HG03095 (cell line): ENCODE measurements around the gene CIRBP.

Experiments used
- ATAC-seq: cut with Tn5 transposase; IDR thresholded peaks from one replicate; pipeline ENCODE4 v1.9.1; 2021; ENCODE audit warnings: moderate library complexity; ENCODE audit not compliant: unreplicated experiment

CIRBP gene

GRCh38 chr19:1269065-1269477 is at the start of gene CIRBP:
TSS of gene CIRBP (plus strand) at chr19:1269332. CDS start at chr19:1270934, 1,602 bp downstream.
- peak; percentile 40 for ATAC-seq

- no peak for ATAC-seq
Observed at GRCh38 chr19:1219786-1220476, 49.2 kb upstream of the CIRBP start.

- ATAC-seq, result no peak
Observed at GRCh38 chr19:1220477-1220930, 48.6 kb upstream of the CIRBP start.

- no peak for ATAC-seq
Observed at GRCh38 chr19:1220976-1221903, 47.9 kb upstream of the CIRBP start.

GRCh38 chr19:1221904-1222255 is 47.3 kb upstream of the CIRBP start:
- ATAC-seq, result no peak

GRCh38 chr19:1222394-1222793 is 46.7 kb upstream of the CIRBP start:
- no peak for ATAC-seq

GRCh38 chr19:1223018-1223855 is 45.9 kb upstream of the CIRBP start:
- ATAC-seq, result no peak

GRCh38 chr19:1224047-1224825 is 44.9 kb upstream of the CIRBP start:
- ATAC-seq, result no peak

GRCh38 chr19:1224847-1225246 is 44.3 kb upstream of the CIRBP start:
- ATAC-seq, result no peak

- no peak for ATAC-seq
Observed at GRCh38 chr19:1225440-1226226, 43.5 kb upstream of the CIRBP start.

- no peak for ATAC-seq
Observed at GRCh38 chr19:1226227-1226518, 43.0 kb upstream of the CIRBP start.

GRCh38 chr19:1226522-1227303 is 42.4 kb upstream of the CIRBP start:
- no peak for ATAC-seq

- ATAC-seq, result no peak
Observed at GRCh38 chr19:1227304-1228054, 41.7 kb upstream of the CIRBP start.

- ATAC-seq, result no peak
Observed at GRCh38 chr19:1228161-1228957, 40.8 kb upstream of the CIRBP start.

- no peak for ATAC-seq
Observed at GRCh38 chr19:1229056-1229923, 39.8 kb upstream of the CIRBP start.

GRCh38 chr19:1229924-1230782 is 39.0 kb upstream of the CIRBP start:
- no peak for ATAC-seq
